SK-N-MC (cell line): ENCODE results near the gene ARMC9.
"Not testable (repeated sequence)": the region's sequence is repeated elsewhere in the genome, so short reads cannot be mapped to it uniquely, and the experiment has no call there.

ENCODE experiments used
- DNase-seq: peaks from one replicate; pipeline ENCODE4 v3.0.0-alpha.2; 2011; ENCODE audit warnings: low read depth, low spot score
- H3K27ac ChIP-seq: fragments of 200-600 bp; sonication (generic); 2 replicates; pipeline ENCODE4 v1.5.1; 2016; ENCODE audit warnings: mixed run types
- H3K36me3 ChIP-seq: fragments of 200-600 bp; sonication (generic); 2 replicates; pipeline ENCODE4 v1.6.1; 2017; ENCODE audit warnings: antibody characterized with exemption, low read length, mixed read lengths; ENCODE audit not compliant: insufficient read depth
- H3K4me3 ChIP-seq: fragments of 200-600 bp; sonication (generic); 2 replicates; pipeline ENCODE4 v1.5.1; 2016
- H3K9ac ChIP-seq: fragments of 200-600 bp; sonication (generic); 2 replicates; pipeline ENCODE4 v1.8.0; 2017; ENCODE audit warnings: mixed run types, mixed read lengths; ENCODE audit not compliant: insufficient read length
- H3K9me3 ChIP-seq: fragments of 200-600 bp; sonication (generic); 2 replicates; pipeline ENCODE4 v1.6.1; 2017; ENCODE audit warnings: low read depth, mild to moderate bottlenecking, antibody characterized with exemption, low read length, moderate library complexity, mixed read lengths
- EZH2 ChIP-seq: fragments of 200-600 bp; sonication (generic); IDR thresholded peaks from one replicate; pipeline ENCODE4 v1.6.1; 2017; ENCODE audit warnings: antibody characterized with exemption
- FOXP2 ChIP-seq: optimal IDR thresholded peaks from 2 replicates; pipeline ENCODE3; 2011; ENCODE audit warnings: mild to moderate bottlenecking, moderate library complexity; ENCODE audit not compliant: insufficient read depth; ENCODE audit errors: extremely low read length, control extremely low read depth
- POLR2AphosphoS5 ChIP-seq: IDR thresholded peaks from 2 replicates; pipeline ENCODE4 v1.6.1; 2012; ENCODE audit warnings: mild to moderate bottlenecking, low read depth, low read length, borderline replicate concordance

Gene ARMC9

DNA sequence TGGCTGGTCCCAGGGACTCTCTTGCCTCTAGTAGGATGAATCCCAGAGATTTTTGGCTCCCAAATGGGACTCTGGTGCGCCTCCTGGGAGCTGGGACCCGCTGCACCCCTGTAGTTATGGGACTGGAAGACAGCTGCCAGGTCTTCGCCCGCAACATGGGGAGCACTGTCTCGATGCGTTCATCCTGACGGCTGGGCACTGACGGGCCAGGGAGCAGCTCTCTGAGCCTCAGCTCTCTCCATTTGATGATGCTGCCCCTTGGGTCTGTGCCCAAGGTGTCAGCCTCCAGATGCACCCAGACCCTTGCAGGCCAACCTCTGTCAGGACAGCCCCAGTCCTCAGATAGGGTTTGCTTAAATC is 9.3 kb upstream of the ARMC9 start:
- no peak for DNase-seq
- no peak for TF ChIP-seq EZH2
- no peak for TF ChIP-seq POLR2AphosphoS5
- TF ChIP-seq FOXP2 = no peak
- H3K27ac ChIP-seq = no peak overlapping the region
- H3K4me3 ChIP-seq = no peak overlapping the region
- H3K9ac ChIP-seq = no peak overlapping the region
- no peaks in the 10 kb centered on the region for H3K36me3 ChIP-seq
- H3K9me3 ChIP-seq = no peaks in the 10 kb centered on the region

DNA sequence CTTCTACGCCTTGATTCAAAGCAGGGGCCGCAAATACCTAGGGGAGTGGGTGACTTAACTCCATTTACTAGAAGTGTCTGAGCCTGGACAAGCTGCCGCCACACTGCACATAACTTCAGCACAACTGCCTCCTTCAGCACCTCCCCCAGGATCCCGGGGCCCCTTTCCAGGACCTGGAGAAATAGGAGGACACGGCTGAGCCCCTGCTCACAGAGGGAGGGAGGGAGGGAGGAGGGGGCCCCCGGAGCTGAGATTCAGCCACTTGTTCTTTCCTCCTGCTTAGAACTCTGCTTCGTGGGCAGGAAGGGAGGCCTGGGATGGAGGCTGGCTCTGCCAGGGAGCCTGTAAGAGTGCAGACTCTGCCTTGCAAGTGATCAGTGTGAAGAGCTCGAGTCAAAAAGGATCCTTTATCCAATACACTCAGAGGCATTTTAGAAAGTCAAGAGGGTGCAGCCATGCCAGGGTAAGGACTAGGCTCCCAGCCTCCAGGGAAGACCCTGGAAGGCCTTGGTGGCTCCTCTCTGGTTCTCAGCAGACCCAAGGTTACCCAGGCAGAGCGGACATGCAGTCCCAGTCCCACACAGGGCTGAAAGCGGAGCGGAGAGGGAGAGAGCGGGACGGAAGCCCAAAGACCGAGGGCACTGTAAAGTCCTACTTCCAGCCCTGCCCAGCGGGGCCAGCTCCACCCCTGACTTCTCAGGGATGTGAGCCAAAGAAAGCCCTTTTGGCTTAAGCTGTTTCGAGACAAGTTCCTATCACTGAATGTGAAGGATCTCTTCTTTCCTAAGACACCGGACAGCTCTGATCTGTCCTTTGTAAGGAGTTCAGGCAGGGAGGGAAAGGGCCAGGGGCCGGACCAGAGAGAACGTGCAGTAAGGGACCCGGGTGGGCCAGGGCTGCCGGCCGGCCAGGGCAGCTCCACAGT is 8.6 kb upstream of the ARMC9 start:
- H3K9me3 ChIP-seq = no peaks in the 10 kb centered on the region
- no peak overlapping the region for H3K27ac ChIP-seq
- no peak overlapping the region for H3K4me3 ChIP-seq
- DNase-seq = no peak
- H3K9ac ChIP-seq = no peak overlapping the region
- no peaks in the 10 kb centered on the region for H3K36me3 ChIP-seq
- no peak for TF ChIP-seq FOXP2
- no peak for TF ChIP-seq POLR2AphosphoS5
- no peak for TF ChIP-seq EZH2

GRCh38 chr2:231190531-231191197 is 7.8 kb upstream of the ARMC9 start:
- no peak overlapping the region for H3K27ac ChIP-seq
- no peak overlapping the region for H3K4me3 ChIP-seq
- H3K9me3 ChIP-seq = no peaks in the 10 kb centered on the region
- no peaks in the 10 kb centered on the region for H3K36me3 ChIP-seq
- DNase-seq = no peak
- no peak overlapping the region for H3K9ac ChIP-seq
- TF ChIP-seq FOXP2 = no peak
- TF ChIP-seq POLR2AphosphoS5 = no peak
- no peak for TF ChIP-seq EZH2

DNA sequence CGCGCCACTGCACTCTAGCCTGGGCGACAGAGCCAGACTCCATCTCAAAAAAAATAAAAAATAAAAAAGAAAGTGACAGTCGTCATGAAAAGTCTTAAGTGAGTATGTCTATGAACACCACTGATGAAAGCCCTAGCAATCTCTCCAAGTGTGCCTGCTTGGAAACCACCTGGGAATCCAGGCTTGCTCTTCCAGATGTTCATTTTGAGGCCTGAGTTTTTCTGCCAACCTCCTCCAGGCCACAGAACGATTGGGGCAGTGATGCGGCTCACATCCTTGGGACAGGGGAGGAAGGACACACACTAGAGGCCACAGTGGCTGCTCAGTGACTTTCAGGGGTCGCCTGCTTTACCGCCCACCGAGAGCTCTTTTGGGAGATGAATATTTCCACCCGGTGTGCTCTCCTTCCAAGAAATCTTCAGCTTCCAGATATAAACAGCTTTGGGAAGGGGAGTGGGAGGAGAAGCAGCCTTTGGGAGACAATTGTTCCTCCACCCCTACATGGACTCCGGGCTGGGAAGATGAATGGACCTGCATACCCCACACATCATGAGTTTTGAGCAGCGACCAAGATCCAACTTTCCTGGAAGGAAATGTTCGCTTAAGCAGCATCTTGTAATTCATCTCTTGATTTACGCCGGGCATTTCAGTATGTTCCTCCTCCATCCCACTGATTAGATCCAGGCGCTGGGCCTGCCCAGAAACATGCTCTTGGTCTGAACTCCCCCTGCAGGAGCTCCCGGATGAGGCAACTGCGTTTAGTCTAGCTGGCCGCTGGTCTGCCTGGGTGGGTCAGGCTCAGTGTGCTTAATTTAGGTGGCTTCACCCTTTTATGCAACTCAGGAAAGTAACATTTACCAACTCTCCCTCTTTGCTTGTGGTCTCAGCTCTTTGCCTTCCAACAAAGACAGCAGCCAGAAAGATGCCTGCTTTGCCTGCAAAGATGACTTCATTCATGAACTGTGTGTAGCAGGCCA is 6.2 kb upstream of the ARMC9 start:
- Histone ChIP-seq H3K9me3 (no peaks in the 10 kb centered on the region), H3K9ac (no peak overlapping the region), H3K27ac (no peak overlapping the region), H3K36me3 (no peaks in the 10 kb centered on the region), H3K4me3 (no peak overlapping the region)
- no peak for DNase-seq
- TF ChIP-seq POLR2AphosphoS5 (no peak), FOXP2 (no peak), EZH2 (no peak)

- DNase-seq = no peak
- Histone ChIP-seq H3K9ac (no peak overlapping the region), H3K4me3 (no peak overlapping the region), H3K9me3 (no peaks in the 10 kb centered on the region), H3K36me3 (no peaks in the 10 kb centered on the region), H3K27ac (no peak overlapping the region)
- TF ChIP-seq EZH2 = no peak
- TF ChIP-seq FOXP2 = no peak
- TF ChIP-seq POLR2AphosphoS5 = no peak
These were observed 5.2 kb upstream of the ARMC9 start for GRCh38 chr2:231193216-231193615.

- DNase-seq = no peak
- no peak for TF ChIP-seq EZH2
- TF ChIP-seq FOXP2 = no peak
- no peak for TF ChIP-seq POLR2AphosphoS5
- Histone ChIP-seq H3K36me3 (no peaks in the 10 kb centered on the region), H3K9ac (no peak overlapping the region), H3K27ac (no peak overlapping the region), H3K9me3 (no peaks in the 10 kb centered on the region), H3K4me3 (no peak overlapping the region)
These were observed 1.8 kb upstream of the ARMC9 start for GRCh38 chr2:231196592-231196991.

DNA sequence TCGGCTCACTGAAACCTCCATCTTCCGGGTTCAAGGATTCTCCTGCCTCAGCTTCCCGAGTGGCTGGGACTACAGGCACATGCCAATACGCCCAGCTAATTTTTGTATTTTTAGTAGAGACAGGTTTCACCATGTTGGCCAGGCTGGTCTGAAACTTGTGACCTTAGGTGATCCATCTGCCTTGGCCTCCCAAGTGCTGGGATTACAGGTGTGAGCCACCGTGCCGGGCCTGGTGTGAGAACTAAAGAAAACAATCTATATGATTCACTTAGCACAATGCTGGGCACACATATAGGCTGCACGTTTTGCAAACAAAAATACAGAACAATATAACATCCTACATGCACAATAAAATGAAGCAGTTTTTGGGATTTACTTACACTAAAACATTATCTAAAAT is 1.2 kb upstream of the ARMC9 start:
- DNase-seq, H3K36me3 ChIP-seq, H3K27ac ChIP-seq, H3K4me3 ChIP-seq, H3K9ac ChIP-seq, H3K9me3 ChIP-seq: not testable (repeated sequence)

DNA sequence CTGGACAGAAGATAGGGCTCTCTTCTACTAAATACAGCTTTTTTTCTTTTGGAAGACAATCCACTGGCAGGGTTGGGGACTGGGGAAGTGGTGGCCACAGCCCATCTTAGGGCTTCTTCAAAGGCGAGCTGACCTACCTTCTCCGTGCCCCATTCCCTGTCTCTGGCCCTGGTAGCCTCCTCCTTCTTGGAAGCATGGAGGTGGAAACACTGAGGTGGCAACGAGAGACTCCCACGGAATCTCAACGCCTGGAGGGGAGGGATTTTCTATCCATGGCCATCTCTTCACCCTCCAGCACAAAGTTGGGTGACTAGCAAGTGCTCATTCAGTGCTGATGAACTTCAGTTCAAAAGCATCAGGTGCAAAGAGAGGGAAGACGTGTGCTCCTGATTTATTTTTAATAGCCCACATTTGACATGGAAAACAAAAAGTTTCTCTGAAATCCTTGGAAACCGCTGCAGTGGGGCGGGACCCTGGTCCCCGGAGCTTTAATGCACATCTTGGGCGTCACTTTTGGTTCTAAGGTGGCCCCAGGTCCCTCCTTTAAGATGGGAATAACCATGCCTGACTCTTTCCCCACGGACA is 633 bp upstream of the ARMC9 start:
- no peaks in the 10 kb centered on the region for H3K9me3 ChIP-seq
- H3K27ac ChIP-seq = no peak overlapping the region
- H3K9ac ChIP-seq = peak overlapping the region; percentile 72
- no peak for DNase-seq
- H3K36me3 ChIP-seq = no peaks in the 10 kb centered on the region
- TF ChIP-seq EZH2 (no peak), FOXP2 (no peak), POLR2AphosphoS5 (no peak)
- H3K4me3 ChIP-seq = peak overlapping the region; percentile 86

GRCh38 chr2:231199219-231199618 is 788 bp downstream of the ARMC9 start:
- DNase-seq = no peak
- Histone ChIP-seq H3K27ac (no peak overlapping the region), H3K9ac (peak overlapping the region; percentile 31), H3K9me3 (no peaks in the 10 kb centered on the region), H3K36me3 (no peaks in the 10 kb centered on the region), H3K4me3 (peak overlapping the region; percentile 86)
- TF ChIP-seq POLR2AphosphoS5 (no peak), FOXP2 (no peak), EZH2 (no peak)
